GM12878 (cell line): ENCODE data around the gene ALDH1A2.

ENCODE experiments used
- ELK1 ChIP-seq: IDR thresholded peaks from 2 replicates; pipeline ENCODE4 v1.6.1; 2012; ENCODE audit warnings: low read depth, low read length, improper control_type of control experiment
- SMAD5 ChIP-seq: IDR thresholded peaks from 2 replicates; pipeline ENCODE4 v1.6.1; 2016; ENCODE audit warnings: antibody characterized with exemption, low read depth
- TF ChIP-seq, protein P1 (sequence below), 3 experiments: IDR thresholded peaks in 2 of 3; conservative IDR thresholded peaks in 1 of 3; 2 replicates each; pipeline ENCODE4 v1.5.1; 2011; ENCODE audit warnings: low read depth in 3 of 3, low read length in 3 of 3, mild to moderate bottlenecking in 3 of 3, control low read depth in 2 of 3, moderate library complexity in 2 of 3, inconsistent platforms in 1 of 3, mixed read lengths in 1 of 3; ENCODE audit not compliant: control insufficient read depth in 2 of 3, insufficient read depth in 1 of 3; ENCODE audit errors: extremely low read depth in 1 of 3
- TF ChIP-seq, protein P2 (sequence below): fragments of 450-650 bp; IDR thresholded peaks from 2 replicates; pipeline ENCODE4 v1.6.1; 2017; ENCODE audit warnings: mild to moderate bottlenecking, low read depth, inconsistent platforms; ENCODE audit not compliant: poor library complexity, severe bottlenecking

GRCh38 chr15:57949374-57949943 is 116.1 kb downstream of the ALDH1A2 start:
- no peak for TF ChIP-seq ELK1
- TF ChIP-seq, protein P1, sequence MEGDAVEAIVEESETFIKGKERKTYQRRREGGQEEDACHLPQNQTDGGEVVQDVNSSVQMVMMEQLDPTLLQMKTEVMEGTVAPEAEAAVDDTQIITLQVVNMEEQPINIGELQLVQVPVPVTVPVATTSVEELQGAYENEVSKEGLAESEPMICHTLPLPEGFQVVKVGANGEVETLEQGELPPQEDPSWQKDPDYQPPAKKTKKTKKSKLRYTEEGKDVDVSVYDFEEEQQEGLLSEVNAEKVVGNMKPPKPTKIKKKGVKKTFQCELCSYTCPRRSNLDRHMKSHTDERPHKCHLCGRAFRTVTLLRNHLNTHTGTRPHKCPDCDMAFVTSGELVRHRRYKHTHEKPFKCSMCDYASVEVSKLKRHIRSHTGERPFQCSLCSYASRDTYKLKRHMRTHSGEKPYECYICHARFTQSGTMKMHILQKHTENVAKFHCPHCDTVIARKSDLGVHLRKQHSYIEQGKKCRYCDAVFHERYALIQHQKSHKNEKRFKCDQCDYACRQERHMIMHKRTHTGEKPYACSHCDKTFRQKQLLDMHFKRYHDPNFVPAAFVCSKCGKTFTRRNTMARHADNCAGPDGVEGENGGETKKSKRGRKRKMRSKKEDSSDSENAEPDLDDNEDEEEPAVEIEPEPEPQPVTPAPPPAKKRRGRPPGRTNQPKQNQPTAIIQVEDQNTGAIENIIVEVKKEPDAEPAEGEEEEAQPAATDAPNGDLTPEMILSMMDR (IDR thresholded peaks at IDR 0.05 in 2 of 3, conservative IDR thresholded peaks at IDR 0.05 in 1 of 3; ENCODE audit: control insufficient read depth in 2 of 3, extremely low read depth in 1 of 3, insufficient read depth in 1 of 3, low read depth in 3 of 3, low read length in 3 of 3), result no peak
- TF ChIP-seq, protein P2, sequence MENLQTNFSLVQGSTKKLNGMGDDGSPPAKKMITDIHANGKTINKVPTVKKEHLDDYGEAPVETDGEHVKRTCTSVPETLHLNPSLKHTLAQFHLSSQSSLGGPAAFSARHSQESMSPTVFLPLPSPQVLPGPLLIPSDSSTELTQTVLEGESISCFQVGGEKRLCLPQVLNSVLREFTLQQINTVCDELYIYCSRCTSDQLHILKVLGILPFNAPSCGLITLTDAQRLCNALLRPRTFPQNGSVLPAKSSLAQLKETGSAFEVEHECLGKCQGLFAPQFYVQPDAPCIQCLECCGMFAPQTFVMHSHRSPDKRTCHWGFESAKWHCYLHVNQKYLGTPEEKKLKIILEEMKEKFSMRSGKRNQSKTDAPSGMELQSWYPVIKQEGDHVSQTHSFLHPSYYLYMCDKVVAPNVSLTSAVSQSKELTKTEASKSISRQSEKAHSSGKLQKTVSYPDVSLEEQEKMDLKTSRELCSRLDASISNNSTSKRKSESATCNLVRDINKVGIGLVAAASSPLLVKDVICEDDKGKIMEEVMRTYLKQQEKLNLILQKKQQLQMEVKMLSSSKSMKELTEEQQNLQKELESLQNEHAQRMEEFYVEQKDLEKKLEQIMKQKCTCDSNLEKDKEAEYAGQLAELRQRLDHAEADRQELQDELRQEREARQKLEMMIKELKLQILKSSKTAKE, result no peak
- TF ChIP-seq SMAD5, result no peak
